Small intestine (tissue), 16 donors: ENCODE measurements around the gene EMILIN3. TPM values are rescaled to one million over a fixed set of nuclear protein-coding genes. Genes with fewer than 3 reads are reported as not detected.

Experiments used
- DNase-seq, 2 donors: peaks; one replicate each; pipeline versions ENCODE4 v3.0.0 to v3.0.0-alpha.2; 2013
- FAIRE-seq: peaks from 2 replicates; lab custom pipeline; 2012; peaks lifted over from hg19 to GRCh38; lab: Jason Lieb, UNC
- H3K27ac ChIP-seq, 3 donors: one replicate each; pipeline ENCODE4 v1.5.1; 2013; ENCODE audit warnings: low read length in 2 of 3, mild to moderate bottlenecking in 2 of 3, control low read depth in 1 of 3, inconsistent platforms in 1 of 3, low read depth in 1 of 3, moderate library complexity in 1 of 3
- H3K27me3 ChIP-seq, 3 donors: one replicate each; pipeline ENCODE4 v1.6.1; 2013; ENCODE audit warnings: low read length in 3 of 3, inconsistent platforms in 1 of 3; ENCODE audit not compliant: control insufficient read depth in 3 of 3, insufficient read depth in 3 of 3
- H3K36me3 ChIP-seq, 3 donors: one replicate each; pipeline ENCODE4 v1.6.1; 2013; ENCODE audit warnings: low read length in 3 of 3, inconsistent platforms in 1 of 3, low read depth in 1 of 3, mild to moderate bottlenecking in 1 of 3, moderate library complexity in 1 of 3; ENCODE audit not compliant: control insufficient read depth in 3 of 3, insufficient read depth in 2 of 3
- H3K4me1 ChIP-seq, 3 donors: one replicate each; pipeline ENCODE4 v1.6.1; 2013; ENCODE audit warnings: low read length in 2 of 3, inconsistent platforms in 1 of 3, low read depth in 1 of 3, mild to moderate bottlenecking in 1 of 3, moderate library complexity in 1 of 3; ENCODE audit not compliant: control insufficient read depth in 3 of 3, insufficient read depth in 2 of 3
- H3K4me3 ChIP-seq, 3 donors: one replicate each; pipeline ENCODE4 v1.5.1; 2013; ENCODE audit warnings: low read length in 3 of 3, control low read depth in 1 of 3, inconsistent platforms in 1 of 3, low read depth in 1 of 3, mild to moderate bottlenecking in 1 of 3, moderate library complexity in 1 of 3
- H3K9me3 ChIP-seq, 2 donors: one replicate each; pipeline ENCODE4 v1.6.1; 2013; ENCODE audit warnings: low read depth in 1 of 2, low read length in 1 of 2; ENCODE audit not compliant: control insufficient read depth in 2 of 2, insufficient read depth in 1 of 2
- WGBS, 3 donors: extraction: QIAGEN DNeasy Blood & Tissue Kit; methylation state at CpG; one replicate each; pipeline ENCODE4 v1.1.7; 2013; 5-methylcytosine and 5-hydroxymethylcytosine counted together
- long read RNA-seq, 10 donors: transcript quantifications; one replicate each; lab custom pipeline, GENCODE V29; 2026
- polyA plus RNA-seq, 4 donors: library from polyadenylated mRNA; stranded (reverse) in 3 of 4; unstranded in 1 of 4; fragments of 200-250 nt in 3 of 4; fragments of 120-200 nt in 1 of 4; gene quantifications; one replicate each; pipeline versions ENCODE4 v1.2.1 to v1.2.3, GENCODE V29; 2013
- donor health status: healthy with polysubstance abuse.
- donor health status: control.
- donor health status: control.
- donor health status: Bipolar disorder and iron deficiency.
- donor health status: healthy.

EMILIN3 gene, protein sequence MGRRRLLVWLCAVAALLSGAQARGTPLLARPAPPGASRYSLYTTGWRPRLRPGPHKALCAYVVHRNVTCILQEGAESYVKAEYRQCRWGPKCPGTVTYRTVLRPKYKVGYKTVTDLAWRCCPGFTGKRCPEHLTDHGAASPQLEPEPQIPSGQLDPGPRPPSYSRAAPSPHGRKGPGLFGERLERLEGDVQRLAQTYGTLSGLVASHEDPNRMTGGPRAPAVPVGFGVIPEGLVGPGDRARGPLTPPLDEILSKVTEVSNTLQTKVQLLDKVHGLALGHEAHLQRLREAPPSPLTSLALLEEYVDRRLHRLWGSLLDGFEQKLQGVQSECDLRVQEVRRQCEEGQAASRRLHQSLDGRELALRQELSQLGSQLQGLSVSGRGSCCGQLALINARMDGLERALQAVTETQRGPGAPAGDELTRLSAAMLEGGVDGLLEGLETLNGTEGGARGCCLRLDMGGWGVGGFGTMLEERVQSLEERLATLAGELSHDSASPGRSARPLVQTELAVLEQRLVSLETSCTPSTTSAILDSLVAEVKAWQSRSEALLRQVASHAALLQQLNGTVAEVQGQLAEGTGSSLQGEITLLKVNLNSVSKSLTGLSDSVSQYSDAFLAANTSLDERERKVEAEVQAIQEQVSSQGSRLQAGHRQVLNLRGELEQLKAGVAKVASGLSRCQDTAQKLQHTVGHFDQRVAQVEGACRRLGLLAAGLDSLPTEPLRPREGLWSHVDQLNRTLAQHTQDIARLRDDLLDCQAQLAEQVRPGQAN
- polyA plus RNA-seq: 1 to 10 TPM in 3 of 4 donors, under 1 TPM in 1; 0.54 to 2.6 (median 1.3) TPM
- long read RNA-seq, donor 1, partial matches to known transcripts: 5 of 5 reads
- long read RNA-seq, donor 1, other reads (novel, unspliced or antisense): 0 of 5 reads
- long read RNA-seq, donor 2: 0 reads
- long read RNA-seq, donor 3: 0 reads
- long read RNA-seq, donor 4: 0 reads
- long read RNA-seq, donor 5: 0 reads
- long read RNA-seq, donor 6: 0 reads
- long read RNA-seq, donor 7, transcript EMILIN3-201 (4 exons, 3,796 nt): major isoform, 6 of 6 reads
- long read RNA-seq, donor 7, partial matches to known transcripts: 0 of 6 reads
- long read RNA-seq, donor 7, other reads (novel, unspliced or antisense): 0 of 6 reads
- long read RNA-seq, donor 8, partial matches to known transcripts: 0 of 1 reads
- long read RNA-seq, donor 8, other reads (novel, unspliced or antisense): 0 of 1 reads
- long read RNA-seq, donor 9: 0 reads
- long read RNA-seq, donor 10: 0 reads

DNA sequence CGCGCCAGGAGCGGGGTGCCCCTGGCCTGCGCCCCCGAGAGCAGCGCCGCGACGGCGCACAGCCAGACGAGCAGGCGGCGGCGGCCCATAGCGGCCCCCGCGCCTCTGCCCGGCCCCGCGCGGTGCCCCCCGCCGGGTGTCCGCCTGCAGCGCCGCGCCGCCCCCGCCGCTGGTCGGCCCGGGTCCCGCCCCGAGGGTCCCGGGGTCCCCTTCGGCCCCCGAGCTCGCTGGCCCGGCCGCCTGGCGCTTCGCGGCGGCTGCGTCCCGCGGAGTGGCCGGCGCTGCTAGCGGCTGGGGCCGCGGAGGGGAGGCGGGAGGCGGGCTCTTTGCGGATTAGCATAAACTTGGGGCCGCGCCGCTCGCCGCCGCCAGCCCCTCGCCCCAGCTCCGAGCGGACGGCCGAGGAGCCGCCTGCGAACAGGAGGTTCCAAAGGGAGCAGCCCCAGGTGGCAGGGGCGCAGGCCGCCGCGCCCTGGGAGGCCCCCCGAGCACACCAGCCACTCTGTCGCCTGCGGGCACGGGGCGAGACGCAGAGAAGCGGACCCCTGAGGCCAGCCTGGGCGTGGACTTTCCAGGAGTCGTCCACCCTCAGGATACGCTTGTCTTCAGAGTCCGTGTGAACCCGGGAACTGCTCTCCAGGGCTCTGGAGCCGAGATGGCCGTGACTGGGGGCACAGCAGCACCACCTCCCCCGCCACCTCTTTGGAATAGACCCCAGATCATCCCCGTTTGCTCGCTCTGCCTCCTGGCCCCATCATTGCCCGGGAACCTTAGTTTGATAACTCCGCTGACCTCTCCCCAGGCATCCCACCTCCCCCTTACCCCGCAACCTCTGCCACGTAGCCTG lies at the start of gene EMILIN3:
Gene EMILIN3 (minus strand): TSS at position 273 of the 847 bp plus-strand sequence. CDS start 184 bp downstream, at position 89.
- FAIRE-seq (no peak), DNase-seq (peak in 1 of 2 donors; percentile 45)
- Histone ChIP-seq H3K9me3 (peaks cover 0 to 9% of the 10 kb centered on the region in 2 donors), H3K4me3 (peak within 1 kb of the TSS; percentile 7 to 38 (median 13)), H3K4me1 (no peaks in the 10 kb centered on the region), H3K27ac (no peak within 1 kb of the TSS), H3K36me3 (peaks cover 0 to 1% (median 0%) of the 10 kb centered on the region in 3 donors), H3K27me3 (peaks cover 9 to 36% (median 18%) of the 10 kb centered on the region in 3 donors)
- 7 to 20% (median 7%) methylated on average over 18 to 93 of the region's 93 CpGs for WGBS, 3 donors

DNA sequence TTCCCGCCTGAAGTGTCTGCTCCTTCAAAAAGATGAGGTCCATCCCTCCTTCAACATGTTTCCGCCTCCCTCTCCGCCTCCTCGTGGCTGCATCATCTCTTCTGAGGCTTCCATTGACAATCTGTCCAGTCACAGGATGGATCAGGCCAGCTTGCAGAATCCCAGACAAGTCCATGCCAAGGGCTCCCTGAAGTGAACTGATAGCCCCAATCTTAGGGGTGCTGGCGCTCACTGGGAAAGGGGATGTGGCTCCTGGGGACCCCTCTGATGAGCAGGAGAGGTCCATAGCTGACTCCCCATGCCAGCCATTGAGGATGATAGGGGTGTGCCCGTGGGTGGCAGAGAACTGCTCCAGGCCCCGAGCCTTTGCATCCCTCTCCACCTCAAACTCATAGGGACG lies 48.6 kb upstream of the EMILIN3 start:
- Histone ChIP-seq H3K4me3 (no peak overlapping the region), H3K4me1 (no peaks in the 10 kb centered on the region), H3K27me3 (no peaks in the 10 kb centered on the region), H3K27ac (no peak overlapping the region), H3K36me3 (peaks cover 11 to 52% (median 24%) of the 10 kb centered on the region in 3 donors), H3K9me3 (no peaks in the 10 kb centered on the region)
- no peak for DNase-seq
- FAIRE-seq: no peak
- WGBS, 3 donors: 92 to 95% (median 93%) methylated on average over 8 of the region's 8 CpGs

DNA sequence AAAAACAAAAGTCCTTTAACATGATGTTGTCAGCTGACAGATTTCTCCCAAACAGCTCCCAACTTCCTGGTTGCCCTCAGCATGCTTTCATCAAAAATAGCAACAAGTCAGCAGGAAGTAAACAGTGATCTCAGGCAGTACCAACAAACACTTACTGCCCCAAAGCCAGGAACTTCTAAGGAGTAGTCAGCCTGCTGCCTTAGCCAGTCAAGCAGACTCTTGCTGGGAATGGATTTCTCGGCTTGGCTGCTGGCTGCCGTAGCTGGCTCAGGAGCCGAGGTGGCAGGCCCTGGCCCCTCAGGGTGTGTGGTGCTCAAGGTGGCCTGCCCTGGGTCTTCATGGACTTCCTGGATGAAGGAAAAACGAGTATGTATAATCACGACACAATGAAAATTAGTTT lies 46.6 kb upstream of the EMILIN3 start:
- WGBS, 3 donors: 86 to 88% (median 87%) methylated on average over 5 of the region's 5 CpGs
- H3K36me3 ChIP-seq: peaks cover 9 to 57% (median 24%) of the 10 kb centered on the region in 3 donors

DNA sequence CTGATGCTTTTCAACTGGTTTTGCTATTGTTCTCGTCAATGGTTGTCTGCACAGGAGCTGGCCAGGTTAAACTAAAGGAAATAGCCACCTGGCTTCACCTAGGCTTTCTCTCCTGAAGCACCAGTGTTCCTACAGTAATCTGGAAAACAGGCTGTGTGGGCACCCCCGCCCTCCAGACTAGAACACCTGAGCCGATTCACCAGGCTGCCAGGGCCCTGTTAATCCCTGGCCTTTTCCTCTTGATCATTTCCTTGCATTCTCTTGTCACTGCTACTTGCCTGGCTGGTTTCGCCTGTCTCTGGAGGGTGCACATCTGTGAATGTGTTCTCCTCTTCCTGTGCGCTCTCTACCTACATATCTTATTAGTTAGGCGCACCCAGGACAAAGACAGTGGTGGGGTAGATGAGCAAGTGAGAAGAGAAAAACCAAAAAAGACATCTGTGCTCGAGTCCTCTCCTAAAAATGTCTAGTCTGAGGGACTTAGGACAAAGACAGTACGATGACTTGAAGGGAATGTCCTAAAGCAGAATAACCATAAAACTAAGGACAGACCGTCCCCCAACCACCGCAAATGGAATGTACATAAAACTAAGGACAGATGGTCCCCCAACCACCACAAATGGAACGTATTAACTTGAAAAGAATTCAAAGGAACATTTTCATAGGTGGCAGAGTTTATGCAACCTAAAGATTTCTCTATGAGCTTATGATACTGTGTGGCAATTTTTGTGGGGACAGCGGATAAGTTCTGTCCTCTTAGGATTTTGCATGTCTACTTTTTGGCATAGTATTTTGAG lies 45.9 kb upstream of the EMILIN3 start:
- no peaks in the 10 kb centered on the region for H3K27me3 ChIP-seq
- DNase-seq (no peak), FAIRE-seq (no peak)
- no peak overlapping the region for H3K4me3 ChIP-seq
- no peaks in the 10 kb centered on the region for H3K9me3 ChIP-seq
- H3K4me1 ChIP-seq: no peaks in the 10 kb centered on the region
- whole genome bisulfite sequencing, 3 donors: 94 to 96% (median 95%) methylated on average over 12 of the region's 12 CpGs
- peaks cover 9 to 58% (median 22%) of the 10 kb centered on the region in 3 donors for H3K36me3 ChIP-seq
- H3K27ac ChIP-seq: peak overlapping the region in 1 of 3 donors; percentile 55

More for the DNA sequence above, 46.6 kb upstream of the EMILIN3 start:
- no peak overlapping the region for H3K27ac ChIP-seq
- FAIRE-seq (no peak), DNase-seq (no peak)
- no peak overlapping the region for H3K4me3 ChIP-seq
- H3K27me3 ChIP-seq: no peaks in the 10 kb centered on the region
- H3K9me3 ChIP-seq: no peaks in the 10 kb centered on the region
- H3K4me1 ChIP-seq: no peaks in the 10 kb centered on the region

DNA sequence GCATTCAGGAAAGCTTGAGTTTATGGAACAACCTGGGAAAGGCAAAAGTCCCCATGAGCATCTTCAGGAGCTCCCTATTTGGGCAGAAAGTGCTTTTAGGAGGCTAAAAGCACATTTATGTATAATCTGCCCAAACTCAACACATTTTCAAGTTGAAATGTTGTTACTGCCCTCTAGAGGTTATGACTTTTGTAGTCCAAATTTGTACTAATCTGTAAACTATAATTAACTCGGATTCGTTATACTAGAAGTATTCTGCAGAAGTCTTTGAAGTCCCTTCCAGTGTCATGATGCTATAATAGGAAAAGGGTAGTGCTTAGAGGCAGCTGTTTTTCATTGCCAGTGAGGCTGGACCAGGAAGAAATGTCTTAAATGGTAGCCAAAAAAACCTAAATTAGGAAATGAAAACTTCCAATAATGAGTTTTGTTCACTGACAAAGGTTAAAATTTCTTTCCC lies 44.8 kb upstream of the EMILIN3 start:
- no peak overlapping the region for H3K4me3 ChIP-seq
- no peak for FAIRE-seq
- H3K36me3 ChIP-seq: peaks cover 9 to 64% (median 23%) of the 10 kb centered on the region in 3 donors
- no peaks in the 10 kb centered on the region for H3K27me3 ChIP-seq
- H3K9me3 ChIP-seq: no peaks in the 10 kb centered on the region
- no peaks in the 10 kb centered on the region for H3K4me1 ChIP-seq
- peak overlapping the region in 1 of 3 donors; percentile 8 for H3K27ac ChIP-seq
- DNase-seq: no peak
- WGBS, 3 donors: 17 to 46% (median 29%) methylated on average over 2 of the region's 2 CpGs

DNA sequence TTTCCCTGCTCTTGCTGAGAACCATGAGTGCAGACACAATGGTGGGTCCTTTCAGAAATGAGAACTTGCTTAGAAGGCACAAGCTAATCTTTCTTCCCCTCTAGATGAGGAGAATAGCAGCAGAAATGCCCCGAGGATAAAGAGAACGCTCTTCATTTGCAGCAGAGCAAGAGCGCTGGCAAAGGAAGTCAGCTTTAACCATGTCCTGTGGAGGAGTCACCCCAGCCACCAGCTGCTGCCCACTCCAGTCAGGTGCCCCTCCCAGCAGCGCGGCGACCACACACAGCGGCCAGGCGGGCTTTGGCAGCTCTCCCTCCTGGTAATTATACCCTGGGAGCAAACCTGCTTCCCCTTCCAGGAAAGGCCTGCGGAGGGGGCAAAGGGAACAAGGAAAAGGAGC lies 42.4 kb upstream of the EMILIN3 start:
- DNase-seq: no peak
- Histone ChIP-seq H3K9me3 (no peaks in the 10 kb centered on the region), H3K4me3 (no peak overlapping the region), H3K27me3 (no peaks in the 10 kb centered on the region), H3K4me1 (no peaks in the 10 kb centered on the region), H3K36me3 (peaks cover 18 to 71% (median 19%) of the 10 kb centered on the region in 3 donors), H3K27ac (no peak overlapping the region)
- WGBS, 3 donors: 60 to 81% (median 74%) methylated on average over 9 of the region's 9 CpGs
- FAIRE-seq: no peak
